K562 (cell line): ENCODE results near the gene TMEM121B. TPM values are rescaled to one million over a fixed set of nuclear protein-coding genes. Genes with fewer than 3 reads are reported as not detected.
A peak's percentile ranks its signal among the peaks of the same experiment; 100 is the strongest.

ENCODE experiments used
- ATF7 ChIP-seq: fragments of 450-650 bp; IDR thresholded peaks from 2 replicates; pipeline ENCODE4 v1.7.1; 2014; ENCODE audit warnings: mild to moderate bottlenecking, moderate library complexity
- CBX8 ChIP-seq: fragments of 200-600 bp; sonication (generic); IDR thresholded peaks from 2 replicates; pipeline ENCODE4 v1.6.1; 2012; ENCODE audit warnings: borderline replicate concordance, mixed run types, low read depth, mild to moderate bottlenecking, moderate library complexity, mixed read lengths, low read length, control low read depth, inconsistent platforms; ENCODE audit not compliant: poor library complexity, severe bottlenecking; ENCODE audit errors: extremely low read depth
- MBD2 ChIP-seq: sonication (generic); IDR thresholded peaks from 2 replicates; pipeline ENCODE4 v1.6.1; 2016; ENCODE audit warnings: low read depth, borderline replicate concordance
- MYC ChIP-seq, 2 experiments: fragments of 250-450 bp in 1 of 2; sonication (Bioruptor Pico) in 1 of 2; IDR thresholded peaks; 2 replicates each; pipeline versions ENCODE4 v1.5.1 to v1.6.1; 2012 to 2021; ENCODE audit warnings: low read depth in 2 of 2, borderline replicate concordance in 1 of 2, improper control_type of control experiment in 1 of 2, low read length in 1 of 2, mild to moderate bottlenecking in 1 of 2, moderate library complexity in 1 of 2
- NR2C2 ChIP-seq, 2 experiments: fragments of 200-800 bp in 1 of 2; sonication (Bioruptor generic) in 1 of 2; sonication (generic) in 1 of 2; formaldehyde crosslinking in 1 of 2; IDR thresholded peaks; 2 replicates each; pipeline versions ENCODE4 v1.6.1 to v1.8.0; 2016 to 2022; ENCODE audit warnings: mild to moderate bottlenecking in 1 of 2, missing compliant biosample characterization in 1 of 2, missing genetic modification characterization in 1 of 2, missing genetic modification reagents in 1 of 2
- NRF1 ChIP-seq, 2 experiments: fragments of 450-650 bp; IDR thresholded peaks in 1 of 2; conservative IDR thresholded peaks in 1 of 2; 2 replicates each; pipeline ENCODE4 v1.6.1; 2014; ENCODE audit warnings: mild to moderate bottlenecking in 2 of 2
- OTX1 ChIP-seq: fragments of 450-650 bp; formaldehyde crosslinking; IDR thresholded peaks from 2 replicates; pipeline ENCODE4 v1.4.0; 2022; ENCODE audit warnings: mild to moderate bottlenecking
- POU5F1 ChIP-seq: fragments of 150-350 bp; IDR thresholded peaks from 2 replicates; pipeline ENCODE4 v1.6.1; 2014; ENCODE audit warnings: borderline replicate concordance, low read length, low read depth, mild to moderate bottlenecking; ENCODE audit not compliant: partially characterized antibody
- SIX5 ChIP-seq, 2 experiments: IDR thresholded peaks; 2 replicates each; pipeline ENCODE4 v1.6.1; 2011; ENCODE audit warnings: low read length in 2 of 2, borderline replicate concordance in 1 of 2, low read depth in 1 of 2, mild to moderate bottlenecking in 1 of 2, moderate library complexity in 1 of 2; ENCODE audit not compliant: insufficient read depth in 1 of 2
- ZFP30 ChIP-seq: fragments of 250-450 bp; sonication (Bioruptor Pico); IDR thresholded peaks from 2 replicates; pipeline ENCODE4 v1.8.0; 2022; ENCODE audit warnings: moderate library complexity, mild to moderate bottlenecking, inconsistent platforms, borderline replicate concordance
- ZNF24 ChIP-seq: fragments of 450-650 bp; IDR thresholded peaks from 2 replicates; pipeline ENCODE4 v1.6.1; 2016
- ZNF282 ChIP-seq: sonication (generic); formaldehyde crosslinking; IDR thresholded peaks from 2 replicates; pipeline ENCODE4 v1.8.1; 2023; ENCODE audit warnings: missing genetic modification reagents
- polyA plus RNA-seq, 8 experiments: library from polyadenylated mRNA; depleted of rRNA in 4 of 8; stranded (reverse) in 5 of 8; unstranded in 3 of 8; fragments of >200 nt; fragmentation: Nextera tagmentation in 2 of 8; fragmentation: Illumina TruSeq in 1 of 8; extraction: Ambion mirVana in 2 of 8; extraction: Trizol in 1 of 8; gene quantifications; 2 replicates each; pipeline versions ENCODE4 v1.2.1 to v1.2.3, GENCODE V29; 2011 to 2014; ENCODE audit warnings: inconsistent platforms in 1 of 8, missing spikeins in 1 of 8
- total RNA-seq, 7 experiments: library from RNA; depleted of rRNA in 6 of 7; stranded (reverse); fragments of >200 nt in 6 of 7; fragmentation: Illumina TruSeq in 2 of 7; extraction: Trizol in 2 of 7; gene quantifications; 2 replicates each; pipeline versions ENCODE4 v1.2.1 to v1.2.3, GENCODE V29; 2011 to 2021; ENCODE audit warnings: low replicate concordance in 1 of 7
- TF ChIP-seq, protein P1 (sequence below): sonication (generic); formaldehyde crosslinking; IDR thresholded peaks from 2 replicates; pipeline ENCODE4 v1.8.1; 2023; ENCODE audit warnings: mild to moderate bottlenecking, missing genetic modification reagents
- TF ChIP-seq, protein P2 (sequence below): sonication (generic); formaldehyde crosslinking; IDR thresholded peaks from 2 replicates; pipeline ENCODE4 v1.5.0; 2020; ENCODE audit warnings: missing genetic modification reagents

TMEM121B gene
- total and polyA plus RNA-seq, 9 of the 15 experiments (the other 6 are each of a cell fraction or from before 2014, with no cell fraction given) = 0.03 to 0.07 (median 0.03) TPM; not detected in 6

DNA sequence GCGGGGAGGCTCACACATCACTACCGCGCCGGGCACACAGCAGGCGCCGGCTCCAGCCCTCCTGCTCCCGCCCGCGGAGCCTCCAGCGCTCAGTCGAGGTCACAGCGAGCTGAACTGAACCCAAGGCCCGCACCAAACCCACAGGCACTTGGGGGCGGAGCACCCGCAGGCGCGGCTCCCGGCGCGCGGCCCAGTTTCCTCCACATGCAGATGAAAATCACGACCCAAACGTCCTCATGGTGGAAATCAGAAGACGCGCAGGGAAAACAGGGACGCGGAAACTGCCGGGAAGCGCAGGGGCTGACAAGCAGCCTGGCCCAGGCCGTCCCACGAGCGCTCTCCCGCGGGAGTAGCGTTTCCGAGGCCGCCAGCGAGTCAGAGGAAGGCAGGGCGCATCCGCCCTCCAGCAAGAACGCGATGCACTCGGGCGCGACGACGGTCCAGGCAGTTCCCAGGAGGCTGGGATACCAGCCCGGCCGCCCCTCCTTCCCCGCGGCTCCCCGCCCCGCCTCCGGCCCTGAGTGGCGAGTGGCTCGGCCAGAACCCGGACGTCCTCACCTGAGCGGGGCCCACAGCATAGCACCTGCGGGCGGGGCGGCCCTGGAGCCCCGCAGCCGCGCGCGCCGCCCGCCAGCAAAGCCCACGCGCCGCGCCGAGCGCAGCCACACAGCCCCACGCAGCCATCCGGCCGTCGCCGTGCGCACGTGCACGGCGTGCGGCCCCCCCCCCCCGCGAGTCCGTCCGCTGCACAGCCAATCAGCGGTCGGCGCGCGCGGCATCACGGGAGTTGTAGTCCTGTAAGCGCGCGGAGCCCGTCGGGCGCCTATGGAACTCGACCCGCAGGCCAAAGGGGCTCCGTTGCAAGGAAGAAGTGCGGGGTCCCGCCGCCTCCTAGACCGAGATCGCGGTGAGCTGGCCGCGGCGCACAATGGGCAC is 37.7 kb upstream of the TMEM121B start, which contains the start of gene HDHD5 (continued):
- TF ChIP-seq, protein P1, sequence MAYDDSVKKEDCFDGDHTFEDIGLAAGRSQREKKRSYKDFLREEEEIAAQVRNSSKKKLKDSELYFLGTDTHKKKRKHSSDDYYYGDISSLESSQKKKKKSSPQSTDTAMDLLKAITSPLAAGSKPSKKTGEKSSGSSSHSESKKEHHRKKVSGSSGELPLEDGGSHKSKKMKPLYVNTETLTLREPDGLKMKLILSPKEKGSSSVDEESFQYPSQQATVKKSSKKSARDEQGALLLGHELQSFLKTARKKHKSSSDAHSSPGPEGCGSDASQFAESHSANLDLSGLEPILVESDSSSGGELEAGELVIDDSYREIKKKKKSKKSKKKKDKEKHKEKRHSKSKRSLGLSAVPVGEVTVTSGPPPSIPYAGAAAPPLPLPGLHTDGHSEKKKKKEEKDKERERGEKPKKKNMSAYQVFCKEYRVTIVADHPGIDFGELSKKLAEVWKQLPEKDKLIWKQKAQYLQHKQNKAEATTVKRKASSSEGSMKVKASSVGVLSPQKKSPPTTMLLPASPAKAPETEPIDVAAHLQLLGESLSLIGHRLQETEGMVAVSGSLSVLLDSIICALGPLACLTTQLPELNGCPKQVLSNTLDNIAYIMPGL = peak; percentile 79
- TF ChIP-seq POU5F1 (no peak), NR2C2 (CRISPR knock-in tag; IDR thresholded peaks at IDR 0.05) (no peak), NR2C2 (tag; IDR thresholded peaks at IDR 0.05) (peak; percentile 71), NRF1 (conservative IDR thresholded peaks at IDR 0.05 in 1 of 2, IDR thresholded peaks at IDR 0.05 in 1 of 2) (peak; percentile 67 to 72), ZNF24 (0 out of 2 replicates have a peak, but pooled peaks have one; percentile 2), ATF7 (peak; percentile 28; the same call in 1 of the 2 replicates), MYC (IDR thresholded peaks at IDR 0.05; ENCODE audit: low read depth, low read length) (peak; percentile 91), MYC (CRISPR knock-in tag; IDR thresholded peaks at IDR 0.05; ENCODE audit: borderline replicate concordance, low read depth) (no peak), MBD2 (peak; percentile 71; the same call in 1 of the 2 replicates), SIX5 (IDR thresholded peaks at IDR 0.05; ENCODE audit: borderline replicate concordance in 1 of 2, insufficient read depth in 1 of 2, low read depth in 1 of 2, low read length in 2 of 2) (peak; percentile 51 to 67; a peak in 3 of 4 replicates), OTX1 (CRISPR knock-in tag) (no peak), ZFP30 (no peak), ZNF282 (CRISPR knock-in tag) (0 out of 2 replicates have a peak, but pooled peaks have one; percentile 22), CBX8 (no peak)
- TF ChIP-seq, protein P2, sequence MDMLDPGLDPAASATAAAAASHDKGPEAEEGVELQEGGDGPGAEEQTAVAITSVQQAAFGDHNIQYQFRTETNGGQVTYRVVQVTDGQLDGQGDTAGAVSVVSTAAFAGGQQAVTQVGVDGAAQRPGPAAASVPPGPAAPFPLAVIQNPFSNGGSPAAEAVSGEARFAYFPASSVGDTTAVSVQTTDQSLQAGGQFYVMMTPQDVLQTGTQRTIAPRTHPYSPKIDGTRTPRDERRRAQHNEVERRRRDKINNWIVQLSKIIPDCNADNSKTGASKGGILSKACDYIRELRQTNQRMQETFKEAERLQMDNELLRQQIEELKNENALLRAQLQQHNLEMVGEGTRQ (CRISPR knock-in tag) = 0 out of 2 replicates have a peak, but pooled peaks have one; percentile 13
